ENCODE results near the gene ADCY3. TPM values are rescaled to one million over a fixed set of nuclear protein-coding genes. Genes with fewer than 3 reads are reported as not detected.

The ADCY3 gene
- total and polyA plus RNA-seq, 2 of the 13 experiments (the other 11 are each of a cell fraction or from before 2014, with no cell fraction given): 0.11 to 0.61 TPM

- TF ChIP-seq KIAA2018 (CRISPR knock-in tag; IDR thresholded peaks at IDR 0.05; ENCODE audit: borderline replicate concordance) (no peak), STAG1 (CRISPR knock-in tag; IDR thresholded peaks at IDR 0.05) (peak; percentile 37), JUNB (CRISPR knock-in tag; IDR thresholded peaks at IDR 0.05; ENCODE audit: borderline replicate concordance) (no peak), ZNF574 (CRISPR knock-in tag; IDR thresholded peaks at IDR 0.05) (peak; percentile 99), CTCF (CRISPR knock-in tag; IDR thresholded peaks at IDR 0.05) (peak; percentile 62), BORCS8-MEF2B (CRISPR knock-in tag; IDR thresholded peaks at IDR 0.05) (peak; percentile 65; the same call in 1 of the 2 replicates)
Observed at GRCh38 chr2:24881623-24882022, 38.4 kb downstream of the ADCY3 start (continued).

All from HepG2 (cell line).